DND-41 (cell line): Measurements from ENCODE around the gene MEIS1.

Experiments
- ATAC-seq: fragments of 200-7000 bp; cut with Tn5 transposase; 3 replicates; pipeline ENCODE4 v1.9.1; 2021; ENCODE audit warnings: low read depth; ENCODE audit not compliant: insufficient read depth
- DNase-seq: peaks from one replicate; pipeline ENCODE4 v3.0.0-alpha.2; 2020
- H2AFZ ChIP-seq: 2 replicates; pipeline ENCODE4 v1.6.0; 2012; ENCODE audit warnings: low read depth, low read length
- H3K27ac ChIP-seq: 2 replicates; pipeline ENCODE4 v1.5.1; 2012; ENCODE audit warnings: low read length, inconsistent platforms
- H3K27me3 ChIP-seq: fragments of 200-600 bp; sonication (generic); 2 replicates; pipeline ENCODE4 v1.6.0; 2012; ENCODE audit warnings: low read length, mild to moderate bottlenecking, inconsistent platforms; ENCODE audit not compliant: insufficient read depth, poor library complexity
- H3K36me3 ChIP-seq: 2 replicates; pipeline ENCODE4 v1.5.1; 2012; ENCODE audit warnings: low read length, inconsistent platforms; ENCODE audit not compliant: insufficient read depth
- H3K4me1 ChIP-seq: 2 replicates; pipeline ENCODE4 v1.5.1; 2012; ENCODE audit warnings: mild to moderate bottlenecking, low read length; ENCODE audit not compliant: insufficient read depth
- H3K4me2 ChIP-seq: 2 replicates; pipeline ENCODE4 v1.6.0; 2012; ENCODE audit warnings: mild to moderate bottlenecking, moderate library complexity, low read length, inconsistent platforms; ENCODE audit not compliant: insufficient read depth
- H3K4me3 ChIP-seq, 2 experiments: fragments of 200-600 bp in 1 of 2; shearing (Covaris generic) in 1 of 2; 2 replicates each; pipeline ENCODE4 v1.5.1; 2012 to 2016; ENCODE audit warnings: inconsistent platforms in 2 of 2, low read length in 2 of 2, mild to moderate bottlenecking in 2 of 2, low read depth in 1 of 2, moderate library complexity in 1 of 2
- H3K79me2 ChIP-seq: 2 replicates; pipeline ENCODE4 v1.6.0; 2012; ENCODE audit warnings: low read length, inconsistent platforms; ENCODE audit not compliant: insufficient read depth
- H3K9ac ChIP-seq: 2 replicates; pipeline ENCODE4 v1.6.0; 2012; ENCODE audit warnings: low read depth, mild to moderate bottlenecking, inconsistent platforms, low read length, moderate library complexity
- H3K9me3 ChIP-seq: 2 replicates; pipeline ENCODE4 v1.5.1; 2012; ENCODE audit warnings: low read length, moderate library complexity, mild to moderate bottlenecking, inconsistent platforms; ENCODE audit not compliant: insufficient read depth, severe bottlenecking
- H4K20me1 ChIP-seq: 2 replicates; pipeline ENCODE4 v1.6.0; 2012; ENCODE audit warnings: low read length; ENCODE audit not compliant: insufficient read depth
- CTCF ChIP-seq: IDR thresholded peaks from 2 replicates; pipeline ENCODE4 v1.5.1; 2012; ENCODE audit warnings: borderline replicate concordance, low read length, moderate library complexity, mild to moderate bottlenecking; ENCODE audit not compliant: poor library complexity, severe bottlenecking; ENCODE audit errors: extremely low read depth
- EZH2 ChIP-seq: IDR thresholded peaks from 3 replicates; pipeline ENCODE4 v1.6.1; 2012; ENCODE audit warnings: borderline replicate concordance, low read depth, mild to moderate bottlenecking, moderate library complexity, low read length, inconsistent platforms; ENCODE audit not compliant: severe bottlenecking

Gene MEIS1

GRCh38 chr2:66445076-66445924 lies 10.4 kb downstream of the MEIS1 start:
- Histone ChIP-seq H3K27me3 (peaks cover 5% of the 10 kb centered on the region), H3K36me3 (no peaks in the 10 kb centered on the region), H3K9ac (no peak overlapping the region), H3K27ac (no peak overlapping the region), H3K4me3 (no peak overlapping the region), H3K4me1 (no peaks in the 10 kb centered on the region), H3K4me2 (no peak overlapping the region), H3K79me2 (no peaks in the 10 kb centered on the region), H3K9me3 (no peaks in the 10 kb centered on the region), H2AFZ (no peak overlapping the region), H4K20me1 (no peaks in the 10 kb centered on the region)
- DNase-seq = no peak
- TF ChIP-seq CTCF = no peak
- no peak for TF ChIP-seq EZH2
- ATAC-seq = no peak

- H3K4me3 ChIP-seq = no peak overlapping the region
- no peaks in the 10 kb centered on the region for H3K9me3 ChIP-seq
- H3K9ac ChIP-seq = no peak overlapping the region
- H3K4me2 ChIP-seq = no peak overlapping the region
- ATAC-seq (no peak), DNase-seq (no peak)
- H3K4me1 ChIP-seq = no peaks in the 10 kb centered on the region
- no peaks in the 10 kb centered on the region for H4K20me1 ChIP-seq
- H3K27me3 ChIP-seq = peaks cover 5% of the 10 kb centered on the region
- TF ChIP-seq EZH2 = no peak
- no peak for TF ChIP-seq CTCF
- no peaks in the 10 kb centered on the region for H3K36me3 ChIP-seq
- H2AFZ ChIP-seq = no peak overlapping the region
- no peak overlapping the region for H3K27ac ChIP-seq
- no peaks in the 10 kb centered on the region for H3K79me2 ChIP-seq
These were observed 11.3 kb downstream of the MEIS1 start for GRCh38 chr2:66445925-66446871.

GRCh38 chr2:66446941-66447340 lies 12.0 kb downstream of the MEIS1 start:
- H3K79me2 ChIP-seq = no peaks in the 10 kb centered on the region
- H3K36me3 ChIP-seq = no peaks in the 10 kb centered on the region
- TF ChIP-seq EZH2 (no peak), CTCF (no peak)
- H3K27me3 ChIP-seq = no peaks in the 10 kb centered on the region
- H4K20me1 ChIP-seq = no peaks in the 10 kb centered on the region
- H2AFZ ChIP-seq = no peak overlapping the region
- no peak for ATAC-seq
- H3K9me3 ChIP-seq = no peaks in the 10 kb centered on the region
- H3K27ac ChIP-seq = no peak overlapping the region
- no peak overlapping the region for H3K9ac ChIP-seq
- no peaks in the 10 kb centered on the region for H3K4me1 ChIP-seq
- no peak for DNase-seq
- H3K4me3 ChIP-seq = no peak overlapping the region
- H3K4me2 ChIP-seq = no peak overlapping the region
